Measurements from ENCODE around the gene RNF217.
A peak's percentile ranks its signal among the peaks of the same experiment; 100 is the strongest.

The RNF217 gene

GRCh38 chr6:125099211-125100073 is 137.2 kb downstream of the RNF217 start:
- peak; percentile 77 for DNase-seq (ENCODE audit: low spot score)

- no peak for DNase-seq (ENCODE audit: low spot score)
These were observed 137.9 kb downstream of the RNF217 start for GRCh38 chr6:125100074-125100652.

GRCh38 chr6:125101128-125101527 is 138.9 kb downstream of the RNF217 start:
- DNase-seq (ENCODE audit: low spot score): no peak

- no peak for DNase-seq (ENCODE audit: low spot score)
These were observed 139.4 kb downstream of the RNF217 start for GRCh38 chr6:125101631-125102030.

GRCh38 chr6:125102411-125102810 is 140.2 kb downstream of the RNF217 start:
- DNase-seq (ENCODE audit: low spot score): no peak

GRCh38 chr6:125102891-125103290 is 140.7 kb downstream of the RNF217 start:
- DNase-seq (ENCODE audit: low spot score): peak; percentile 90

GRCh38 chr6:125104425-125104824 is 142.2 kb downstream of the RNF217 start:
- DNase-seq (ENCODE audit: low spot score): no peak

GRCh38 chr6:125107048-125107447 is 144.8 kb downstream of the RNF217 start:
- no peak for DNase-seq (ENCODE audit: low spot score)

GRCh38 chr6:125107896-125108295 is 145.7 kb downstream of the RNF217 start:
- no peak for DNase-seq (ENCODE audit: low spot score)

- DNase-seq (ENCODE audit: low spot score): no peak
These were observed 147.8 kb downstream of the RNF217 start for GRCh38 chr6:125110056-125110455.

- DNase-seq (ENCODE audit: low spot score): no peak
These were observed 149.2 kb downstream of the RNF217 start for GRCh38 chr6:125111219-125111983.

GRCh38 chr6:125112934-125113333 is 150.7 kb downstream of the RNF217 start:
- no peak for DNase-seq (ENCODE audit: low spot score)

- DNase-seq (ENCODE audit: low spot score): peak; percentile 61
These were observed 152.1 kb downstream of the RNF217 start for GRCh38 chr6:125114248-125114858.

- no peak for DNase-seq (ENCODE audit: low spot score)
These were observed 153.9 kb downstream of the RNF217 start for GRCh38 chr6:125116170-125116569.

- no peak for DNase-seq (ENCODE audit: low spot score)
These were observed 154.5 kb downstream of the RNF217 start for GRCh38 chr6:125116710-125117109.

GRCh38 chr6:125117818-125118217 is 155.6 kb downstream of the RNF217 start:
- DNase-seq (ENCODE audit: low spot score): peak; percentile 70

- DNase-seq (ENCODE audit: low spot score): no peak
These were observed 157.9 kb downstream of the RNF217 start for GRCh38 chr6:125120054-125120590.

GRCh38 chr6:125121894-125122293 is 159.7 kb downstream of the RNF217 start:
- no peak for DNase-seq (ENCODE audit: low spot score)

- no peak for DNase-seq (ENCODE audit: low spot score)
These were observed 160.8 kb downstream of the RNF217 start for GRCh38 chr6:125123051-125123450.

GRCh38 chr6:125123468-125124048 is 161.3 kb downstream of the RNF217 start:
- no peak for DNase-seq (ENCODE audit: low spot score)

- peak; percentile 88 for DNase-seq (ENCODE audit: low spot score)
These were observed 161.9 kb downstream of the RNF217 start for GRCh38 chr6:125124049-125124669.

Data from kidney tubule cell (primary cell).